Transverse colon (tissue), 3 donors: ENCODE measurements around the gene ASAH2.

Source experiments
- EP300 ChIP-seq: sonication (generic); formaldehyde crosslinking; IDR thresholded peaks from one replicate; pipeline ENCODE4 v1.6.1; 2017; ENCODE audit warnings: antibody characterized with exemption, low read depth
- TF ChIP-seq, protein P1 (sequence below), 5 experiments: fragments of 200-600 bp in 3 of 5; fragments of 450-650 bp in 2 of 5; sonication (generic) in 3 of 5; IDR thresholded peaks; 1 replicate in 2 of 5; 2 replicates in 3 of 5; pipeline ENCODE4 v1.5.1; 2016 to 2017; ENCODE audit warnings: antibody characterized with exemption in 5 of 5, inconsistent platforms in 3 of 5, mild to moderate bottlenecking in 2 of 5, moderate library complexity in 1 of 5

DNA sequence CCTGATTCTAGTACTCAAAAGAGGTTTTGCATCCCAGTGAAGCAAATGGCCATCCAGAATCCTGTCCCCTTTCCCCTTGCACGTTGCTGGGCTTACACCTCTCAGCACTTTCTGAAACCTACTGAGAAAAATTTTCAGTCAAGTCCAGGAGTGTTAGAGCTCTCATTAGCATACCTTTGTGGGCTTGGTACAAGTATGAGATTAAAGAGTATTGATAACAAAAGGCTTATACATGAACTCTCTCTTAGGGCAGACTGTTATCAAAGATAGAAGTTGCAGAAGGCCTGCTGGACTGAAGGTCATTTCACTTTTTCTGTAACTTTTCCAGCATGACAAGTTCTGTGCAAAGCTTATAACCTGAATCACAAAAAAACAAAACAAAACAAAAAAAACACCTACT, at the start of gene ASAH2:
- TF ChIP-seq, protein P1, sequence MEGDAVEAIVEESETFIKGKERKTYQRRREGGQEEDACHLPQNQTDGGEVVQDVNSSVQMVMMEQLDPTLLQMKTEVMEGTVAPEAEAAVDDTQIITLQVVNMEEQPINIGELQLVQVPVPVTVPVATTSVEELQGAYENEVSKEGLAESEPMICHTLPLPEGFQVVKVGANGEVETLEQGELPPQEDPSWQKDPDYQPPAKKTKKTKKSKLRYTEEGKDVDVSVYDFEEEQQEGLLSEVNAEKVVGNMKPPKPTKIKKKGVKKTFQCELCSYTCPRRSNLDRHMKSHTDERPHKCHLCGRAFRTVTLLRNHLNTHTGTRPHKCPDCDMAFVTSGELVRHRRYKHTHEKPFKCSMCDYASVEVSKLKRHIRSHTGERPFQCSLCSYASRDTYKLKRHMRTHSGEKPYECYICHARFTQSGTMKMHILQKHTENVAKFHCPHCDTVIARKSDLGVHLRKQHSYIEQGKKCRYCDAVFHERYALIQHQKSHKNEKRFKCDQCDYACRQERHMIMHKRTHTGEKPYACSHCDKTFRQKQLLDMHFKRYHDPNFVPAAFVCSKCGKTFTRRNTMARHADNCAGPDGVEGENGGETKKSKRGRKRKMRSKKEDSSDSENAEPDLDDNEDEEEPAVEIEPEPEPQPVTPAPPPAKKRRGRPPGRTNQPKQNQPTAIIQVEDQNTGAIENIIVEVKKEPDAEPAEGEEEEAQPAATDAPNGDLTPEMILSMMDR (IDR thresholded peaks at IDR 0.05) = no peak
- TF ChIP-seq EP300 = no peak
